Neural cell (in vitro differentiated cells): ENCODE data around the gene GOLGA6L6. TPM values are rescaled to one million over a fixed set of nuclear protein-coding genes. Genes with fewer than 3 reads are reported as not detected.
"Not testable (repeated sequence)": the region's sequence is repeated elsewhere in the genome, so short reads cannot be mapped to it uniquely, and the experiment has no call there.

Source experiments
- H2AFZ ChIP-seq: fragments of 200-600, 300-800 bp; sonication (generic), shearing (Covaris generic); 2 replicates; pipeline ENCODE4 v1.6.0; 2014; ENCODE audit warnings: low read depth, mild to moderate bottlenecking, antibody characterized with exemption, low read length, moderate library complexity
- H3F3A ChIP-seq: fragments of 200-600 bp; shearing (Covaris generic); 2 replicates; pipeline ENCODE4 v1.6.1; 2016; ENCODE audit warnings: mild to moderate bottlenecking, moderate library complexity, mixed read lengths, antibody characterized with exemption, low read length; ENCODE audit not compliant: insufficient read depth, poor library complexity, severe bottlenecking
- H3K27ac ChIP-seq: fragments of 200-600, 300-800 bp; sonication (generic), shearing (Covaris generic); 2 replicates; pipeline ENCODE4 v1.5.1; 2014; ENCODE audit warnings: mild to moderate bottlenecking, low read length, moderate library complexity
- H3K27me3 ChIP-seq: fragments of 300-800, 200-600 bp; sonication (generic), shearing (Covaris generic); 2 replicates; pipeline ENCODE4 v1.6.0; 2014; ENCODE audit warnings: mild to moderate bottlenecking, low read depth, low read length, moderate library complexity; ENCODE audit not compliant: insufficient read depth
- H3K36me3 ChIP-seq: fragments of 300-800, 200-600 bp; sonication (generic), shearing (Covaris generic); 2 replicates; pipeline ENCODE4 v1.5.1; 2014; ENCODE audit warnings: mild to moderate bottlenecking, antibody characterized with exemption, low read length, moderate library complexity; ENCODE audit not compliant: insufficient read depth
- H3K4me2 ChIP-seq: fragments of 300-800, 200-600 bp; sonication (generic), shearing (Covaris generic); 2 replicates; pipeline ENCODE4 v1.6.0; 2014; ENCODE audit warnings: mild to moderate bottlenecking, low read length
- H3K4me3 ChIP-seq: fragments of 300-800, 200-600 bp; sonication (generic), shearing (Covaris generic); 2 replicates; pipeline ENCODE4 v1.5.1; 2014; ENCODE audit warnings: mild to moderate bottlenecking, low read length, moderate library complexity
- H3K79me2 ChIP-seq: fragments of 200-600 bp; shearing (Covaris generic); replicated peaks from 2 replicates; pipeline ENCODE4 v1.6.0; 2014; ENCODE audit warnings: mild to moderate bottlenecking, low read length, moderate library complexity; ENCODE audit not compliant: insufficient read depth
- H3K9ac ChIP-seq: fragments of 300-800, 200-600 bp; sonication (generic), shearing (Covaris generic); 2 replicates; pipeline ENCODE4 v1.6.1; 2016; ENCODE audit warnings: mild to moderate bottlenecking, low read length, mixed read lengths
- H3K9me2 ChIP-seq: fragments of 200-600 bp; shearing (Covaris generic); 2 replicates; pipeline ENCODE4 v1.6.1; 2016; ENCODE audit warnings: mild to moderate bottlenecking, low read length, mixed read lengths; ENCODE audit not compliant: insufficient read depth
- H3K9me3 ChIP-seq: fragments of 200-600, 300-800 bp; sonication (generic), shearing (Covaris generic); 2 replicates; pipeline ENCODE4 v1.6.1; 2016; ENCODE audit warnings: mild to moderate bottlenecking, mixed run types, low read length, moderate library complexity, mixed read lengths
- H4K20me1 ChIP-seq: fragments of 200-600 bp; shearing (Covaris generic); 2 replicates; pipeline ENCODE4 v1.6.1; 2016; ENCODE audit warnings: mild to moderate bottlenecking, mixed run types; ENCODE audit not compliant: insufficient read depth
- polyA minus RNA-seq: library from RNA; depleted of rRNA, polyadenylated mRNA; stranded (reverse); fragments of >200 nt; gene quantifications from 2 replicates; pipeline ENCODE4 v1.2.3, GENCODE V29; 2014
- polyA plus RNA-seq: library from polyadenylated mRNA; depleted of rRNA; stranded (reverse); fragments of >200 nt; gene quantifications from 2 replicates; pipeline ENCODE4 v1.2.3, GENCODE V29; 2014

GOLGA6L6 gene
- polyA plus RNA-seq (not detected in 2 replicates), polyA minus RNA-seq (not detected in 2 replicates)

- H3K4me3 ChIP-seq, H3K27ac ChIP-seq, H2AFZ ChIP-seq, H3K27me3 ChIP-seq, H3F3A ChIP-seq, H3K4me2 ChIP-seq, H3K9ac ChIP-seq, H3K36me3 ChIP-seq, H3K79me2 ChIP-seq, H3K9me3 ChIP-seq, H4K20me1 ChIP-seq, H3K9me2 ChIP-seq: not testable (repeated sequence)
Observed at GRCh38 chr15:20541700-20542099, at the start of gene GOLGA6L6. Gene GOLGA6L6 (minus strand): TSS chr15:20541800. CDS start chr15:20541709, 91 bp downstream.

GRCh38 chr15:20590069-20590468 is 48.5 kb upstream of the GOLGA6L6 start:
- not testable (repeated sequence) for H3K9me2 ChIP-seq, H3K79me2 ChIP-seq, H3K9ac ChIP-seq, H4K20me1 ChIP-seq, H3K9me3 ChIP-seq, H3K4me2 ChIP-seq, H3F3A ChIP-seq, H3K36me3 ChIP-seq, H3K4me3 ChIP-seq, H3K27ac ChIP-seq, H2AFZ ChIP-seq, H3K27me3 ChIP-seq

- H3K4me2 ChIP-seq, H3K36me3 ChIP-seq, H2AFZ ChIP-seq, H3K9me3 ChIP-seq, H3K27ac ChIP-seq, H4K20me1 ChIP-seq, H3K79me2 ChIP-seq, H3F3A ChIP-seq, H3K27me3 ChIP-seq, H3K4me3 ChIP-seq, H3K9ac ChIP-seq, H3K9me2 ChIP-seq: not testable (repeated sequence)
Observed at GRCh38 chr15:20586821-20587220, 45.2 kb upstream of the GOLGA6L6 start.

- H3K9me2 ChIP-seq, H4K20me1 ChIP-seq: not testable (repeated sequence)
Observed at GRCh38 chr15:20582726-20583115, 41.1 kb upstream of the GOLGA6L6 start.

GRCh38 chr15:20582109-20582725 is 40.6 kb upstream of the GOLGA6L6 start:
- not testable (repeated sequence) for H3K4me2 ChIP-seq, H2AFZ ChIP-seq, H3K79me2 ChIP-seq, H3K36me3 ChIP-seq, H3F3A ChIP-seq, H3K27ac ChIP-seq, H3K9me2 ChIP-seq, H4K20me1 ChIP-seq, H3K9me3 ChIP-seq, H3K9ac ChIP-seq, H3K27me3 ChIP-seq, H3K4me3 ChIP-seq

More at GRCh38 chr15:20582726-20583115, 41.1 kb upstream of the GOLGA6L6 start:
- not testable (repeated sequence) for H2AFZ ChIP-seq, H3K4me2 ChIP-seq, H3K27me3 ChIP-seq, H3F3A ChIP-seq, H3K4me3 ChIP-seq, H3K9me3 ChIP-seq, H3K36me3 ChIP-seq, H3K9ac ChIP-seq, H3K27ac ChIP-seq, H3K79me2 ChIP-seq

GRCh38 chr15:20581261-20582108 is 39.9 kb upstream of the GOLGA6L6 start:
- H3K27me3 ChIP-seq, H3K27ac ChIP-seq, H3K4me2 ChIP-seq, H3K36me3 ChIP-seq, H4K20me1 ChIP-seq, H3K9ac ChIP-seq, H3F3A ChIP-seq, H3K9me3 ChIP-seq, H3K4me3 ChIP-seq, H2AFZ ChIP-seq, H3K79me2 ChIP-seq, H3K9me2 ChIP-seq: not testable (repeated sequence)

GRCh38 chr15:20579662-20580061 is 38.1 kb upstream of the GOLGA6L6 start:
- H3K4me2 ChIP-seq, H3F3A ChIP-seq, H3K9ac ChIP-seq, H3K79me2 ChIP-seq, H3K9me2 ChIP-seq, H4K20me1 ChIP-seq, H3K9me3 ChIP-seq, H3K4me3 ChIP-seq, H3K36me3 ChIP-seq, H2AFZ ChIP-seq, H3K27ac ChIP-seq, H3K27me3 ChIP-seq: not testable (repeated sequence)

GRCh38 chr15:20551289-20551688 is 9.7 kb upstream of the GOLGA6L6 start:
- H3F3A ChIP-seq, H3K4me3 ChIP-seq, H3K9ac ChIP-seq: not testable (repeated sequence)

More at GRCh38 chr15:20551289-20551688, 9.7 kb upstream of the GOLGA6L6 start:
- not testable (repeated sequence) for H3K9me2 ChIP-seq, H3K9me3 ChIP-seq, H3K79me2 ChIP-seq, H4K20me1 ChIP-seq, H3K4me2 ChIP-seq, H3K27ac ChIP-seq, H3K36me3 ChIP-seq, H2AFZ ChIP-seq, H3K27me3 ChIP-seq
